Hepatocyte (in vitro differentiated cells): ENCODE results near the gene ADAMTS3. TPM values are rescaled to one million over a fixed set of nuclear protein-coding genes. Genes with fewer than 3 reads are reported as not detected.

Experiments used
- DNase-seq: peaks from one replicate; pipeline ENCODE4 v3.0.0-alpha.2; 2016; ENCODE audit warnings: low spot score
- H2AFZ ChIP-seq: fragments of 200-600 bp; sonication (generic); 2 replicates; pipeline ENCODE4 v1.6.0; 2016; ENCODE audit warnings: antibody characterized with exemption, mild to moderate bottlenecking
- H3K27ac ChIP-seq: fragments of 200-600 bp; sonication (generic); 2 replicates; pipeline ENCODE4 v1.5.1; 2016; ENCODE audit warnings: mild to moderate bottlenecking
- H3K27me3 ChIP-seq: fragments of 200-600 bp; sonication (generic); 2 replicates; pipeline ENCODE4 v1.6.1; 2016
- H3K36me3 ChIP-seq: fragments of 200-600 bp; sonication (generic); replicated peaks from 2 replicates; pipeline ENCODE4 v1.5.1; 2016; ENCODE audit warnings: low read depth; ENCODE audit not compliant: insufficient read depth
- H3K4me1 ChIP-seq: fragments of 200-600 bp; sonication (generic); 2 replicates; pipeline ENCODE4 v1.5.1; 2016; ENCODE audit warnings: mild to moderate bottlenecking, moderate library complexity; ENCODE audit not compliant: insufficient read depth
- H3K4me2 ChIP-seq: fragments of 200-600 bp; sonication (generic); 2 replicates; pipeline ENCODE4 v1.6.0; 2016
- H3K4me3 ChIP-seq: fragments of 200-600 bp; sonication (generic); 2 replicates; pipeline ENCODE4 v1.5.1; 2016; ENCODE audit warnings: mild to moderate bottlenecking
- H3K79me2 ChIP-seq: fragments of 200-600 bp; sonication (generic); 2 replicates; pipeline ENCODE4 v1.6.0; 2017; ENCODE audit warnings: mild to moderate bottlenecking
- H3K9me2 ChIP-seq: fragments of 200-600 bp; sonication (generic); replicated peaks from 2 replicates; pipeline ENCODE4 v1.6.0; 2017; ENCODE audit warnings: mild to moderate bottlenecking; ENCODE audit not compliant: insufficient read depth
- H3K9me3 ChIP-seq: fragments of 200-600 bp; sonication (generic); 2 replicates; pipeline ENCODE4 v1.5.1; 2016; ENCODE audit warnings: low read depth, mild to moderate bottlenecking
- H4K20me1 ChIP-seq: fragments of 200-600 bp; sonication (generic); 2 replicates; pipeline ENCODE4 v1.6.0; 2016; ENCODE audit warnings: mild to moderate bottlenecking; ENCODE audit not compliant: insufficient read depth, poor library complexity, severe bottlenecking
- CTCF ChIP-seq: fragments of 200-600 bp; sonication (generic); IDR thresholded peaks from 2 replicates; pipeline ENCODE4 v1.5.1; 2016; ENCODE audit warnings: antibody characterized with exemption, mild to moderate bottlenecking; ENCODE audit not compliant: poor library complexity
- EZH2 ChIP-seq: fragments of 200-600 bp; sonication (generic); IDR thresholded peaks from 2 replicates; pipeline ENCODE4 v1.6.1; 2016; ENCODE audit warnings: antibody characterized with exemption, mild to moderate bottlenecking, borderline replicate concordance
- EZH2phosphoT487 ChIP-seq: fragments of 200-600 bp; sonication (generic); IDR thresholded peaks from one replicate; pipeline ENCODE4 v1.6.1; 2018; ENCODE audit warnings: antibody characterized with exemption, mild to moderate bottlenecking, low read depth, moderate library complexity; ENCODE audit not compliant: unreplicated experiment, severe bottlenecking
- WGBS: methylation state at CpG from one replicate; pipeline ENCODE4 v1.1.6; 2016; ENCODE audit warnings: low lambda C conversion rate; ENCODE audit errors: missing lambda C conversion rate; 5-methylcytosine and 5-hydroxymethylcytosine counted together
- polyA plus RNA-seq: library from polyadenylated mRNA; unstranded; fragments of >200 nt; fragmentation: Nextera tagmentation; extraction: Ambion mirVana; gene quantifications from 2 replicates; pipeline ENCODE4 v1.2.1, GENCODE V29; 2016
- total RNA-seq: library from RNA; depleted of rRNA; stranded (reverse); fragments of >200 nt; gene quantifications from 2 replicates; pipeline ENCODE4 v1.2.3, GENCODE V29; 2014

The ADAMTS3 gene
- total and polyA plus RNA-seq, 2 experiments from 2014 or later = 0.59 to 5.8 TPM

GRCh38 chr4:72314869-72315268 is 254.2 kb downstream of the ADAMTS3 start:
- no peak overlapping the region for H3K27ac ChIP-seq
- H3K4me2 ChIP-seq = no peak overlapping the region
- DNase-seq = peak; percentile 51
- H2AFZ ChIP-seq = no peak overlapping the region
- peaks cover 7% of the 10 kb centered on the region for H3K4me1 ChIP-seq
- TF ChIP-seq EZH2phosphoT487 = no peak
- TF ChIP-seq CTCF = no peak
- TF ChIP-seq EZH2 = no peak
- H3K36me3 ChIP-seq = no peaks in the 10 kb centered on the region
- H3K9me2 ChIP-seq = no peaks in the 10 kb centered on the region
- H3K4me3 ChIP-seq = no peak overlapping the region
- no peaks in the 10 kb centered on the region for H4K20me1 ChIP-seq
- H3K9me3 ChIP-seq = no peaks in the 10 kb centered on the region
- no peaks in the 10 kb centered on the region for H3K27me3 ChIP-seq
- no peaks in the 10 kb centered on the region for H3K79me2 ChIP-seq

DNA sequence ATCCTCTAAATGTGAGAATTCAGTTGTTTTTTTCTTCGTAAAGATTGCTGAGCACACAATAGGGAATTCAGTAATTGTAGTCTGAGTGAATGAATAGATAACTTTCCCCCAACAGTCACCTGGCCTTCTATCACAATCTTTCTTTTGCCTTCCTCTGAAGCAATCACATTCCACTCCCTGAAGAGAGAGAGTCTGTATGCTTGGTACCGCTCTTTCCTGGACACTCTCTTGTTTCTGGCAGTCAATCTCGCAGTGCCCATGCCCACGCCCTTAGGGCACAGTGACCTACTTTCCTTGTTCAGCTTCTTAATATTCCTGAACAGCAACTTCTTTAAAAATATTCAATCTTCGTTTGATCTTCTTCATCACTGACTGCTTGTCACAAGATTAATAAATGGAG is 255.9 kb downstream of the ADAMTS3 start:
- H3K9me2 ChIP-seq = no peaks in the 10 kb centered on the region
- peaks cover 5% of the 10 kb centered on the region for H3K4me1 ChIP-seq
- DNase-seq = no peak
- no peaks in the 10 kb centered on the region for H3K36me3 ChIP-seq
- H3K27me3 ChIP-seq = no peaks in the 10 kb centered on the region
- H3K79me2 ChIP-seq = no peaks in the 10 kb centered on the region
- H3K9me3 ChIP-seq = no peaks in the 10 kb centered on the region
- no peak overlapping the region for H3K4me2 ChIP-seq
- no peak overlapping the region for H2AFZ ChIP-seq
- no peak for TF ChIP-seq CTCF
- no peak for TF ChIP-seq EZH2
- TF ChIP-seq EZH2phosphoT487 = no peak
- no peak overlapping the region for H3K27ac ChIP-seq
- no peaks in the 10 kb centered on the region for H4K20me1 ChIP-seq
- WGBS = 85% methylated on average over 5 of the region's 5 CpGs
- no peak overlapping the region for H3K4me3 ChIP-seq

- 76% methylated on average over 6 of the region's 6 CpGs for WGBS
- TF ChIP-seq EZH2 (no peak), CTCF (no peak), EZH2phosphoT487 (no peak)
- H3K4me2 ChIP-seq = no peak overlapping the region
- H3K9me2 ChIP-seq = no peaks in the 10 kb centered on the region
- no peaks in the 10 kb centered on the region for H3K9me3 ChIP-seq
- H3K4me3 ChIP-seq = no peak overlapping the region
- H3K4me1 ChIP-seq = peaks cover 5% of the 10 kb centered on the region
- H3K27ac ChIP-seq = peak overlapping the region; percentile 1
- no peaks in the 10 kb centered on the region for H4K20me1 ChIP-seq
- no peaks in the 10 kb centered on the region for H3K79me2 ChIP-seq
- no peaks in the 10 kb centered on the region for H3K36me3 ChIP-seq
- DNase-seq = peak; percentile 55
- H3K27me3 ChIP-seq = no peaks in the 10 kb centered on the region
- no peak overlapping the region for H2AFZ ChIP-seq
These were observed 256.9 kb downstream of the ADAMTS3 start for GRCh38 chr4:72312032-72312650.

DNA sequence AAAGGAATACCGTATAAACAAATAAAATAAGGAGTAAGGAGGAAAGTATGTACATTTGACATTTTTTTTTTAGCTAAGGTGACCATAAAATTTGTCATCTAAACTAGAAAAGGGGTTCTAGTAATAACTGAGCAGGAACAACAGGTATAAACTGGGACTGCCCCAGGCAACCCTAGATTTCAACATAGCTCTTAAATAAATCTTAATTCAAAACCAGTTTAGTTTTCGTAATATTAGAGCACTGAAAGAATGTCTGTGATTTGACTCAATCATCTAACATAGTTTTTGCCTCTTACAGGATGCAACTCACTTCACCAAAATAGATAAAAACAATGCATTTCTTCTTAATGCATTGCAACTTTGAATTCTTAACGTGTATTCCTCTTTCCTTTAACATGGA is 257.7 kb downstream of the ADAMTS3 start:
- Histone ChIP-seq H3K4me1 (peaks cover 5% of the 10 kb centered on the region), H3K27ac (no peak overlapping the region), H3K27me3 (no peaks in the 10 kb centered on the region), H4K20me1 (no peaks in the 10 kb centered on the region), H3K4me2 (no peak overlapping the region), H3K36me3 (no peaks in the 10 kb centered on the region), H2AFZ (no peak overlapping the region), H3K9me2 (no peaks in the 10 kb centered on the region), H3K79me2 (no peaks in the 10 kb centered on the region), H3K4me3 (no peak overlapping the region), H3K9me3 (no peaks in the 10 kb centered on the region)
- WGBS = 72% methylated on average over 3 of the region's 3 CpGs
- TF ChIP-seq EZH2 = no peak
- no peak for TF ChIP-seq CTCF
- TF ChIP-seq EZH2phosphoT487 = no peak
- DNase-seq = no peak
